GM12865 (cell line): Measurements from ENCODE around the gene TMEM198.

Experiments used
- DNase-seq: peaks from one replicate; pipeline ENCODE4 v3.0.0; 2010; ENCODE audit warnings: low read depth
- H3K4me3 ChIP-seq: 2 replicates; pipeline ENCODE4 v1.5.1; 2011; ENCODE audit warnings: mild to moderate bottlenecking, low read depth, low read length, control low read depth
- TF ChIP-seq, protein P1 (sequence below): IDR thresholded peaks from 2 replicates; pipeline ENCODE4 v1.5.1; 2011; ENCODE audit warnings: low read length, control low read depth, low read depth, inconsistent platforms; ENCODE audit not compliant: insufficient read depth; ENCODE audit errors: missing control alignments

TMEM198 gene, protein sequence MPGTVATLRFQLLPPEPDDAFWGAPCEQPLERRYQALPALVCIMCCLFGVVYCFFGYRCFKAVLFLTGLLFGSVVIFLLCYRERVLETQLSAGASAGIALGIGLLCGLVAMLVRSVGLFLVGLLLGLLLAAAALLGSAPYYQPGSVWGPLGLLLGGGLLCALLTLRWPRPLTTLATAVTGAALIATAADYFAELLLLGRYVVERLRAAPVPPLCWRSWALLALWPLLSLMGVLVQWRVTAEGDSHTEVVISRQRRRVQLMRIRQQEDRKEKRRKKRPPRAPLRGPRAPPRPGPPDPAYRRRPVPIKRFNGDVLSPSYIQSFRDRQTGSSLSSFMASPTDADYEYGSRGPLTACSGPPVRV

DNA sequence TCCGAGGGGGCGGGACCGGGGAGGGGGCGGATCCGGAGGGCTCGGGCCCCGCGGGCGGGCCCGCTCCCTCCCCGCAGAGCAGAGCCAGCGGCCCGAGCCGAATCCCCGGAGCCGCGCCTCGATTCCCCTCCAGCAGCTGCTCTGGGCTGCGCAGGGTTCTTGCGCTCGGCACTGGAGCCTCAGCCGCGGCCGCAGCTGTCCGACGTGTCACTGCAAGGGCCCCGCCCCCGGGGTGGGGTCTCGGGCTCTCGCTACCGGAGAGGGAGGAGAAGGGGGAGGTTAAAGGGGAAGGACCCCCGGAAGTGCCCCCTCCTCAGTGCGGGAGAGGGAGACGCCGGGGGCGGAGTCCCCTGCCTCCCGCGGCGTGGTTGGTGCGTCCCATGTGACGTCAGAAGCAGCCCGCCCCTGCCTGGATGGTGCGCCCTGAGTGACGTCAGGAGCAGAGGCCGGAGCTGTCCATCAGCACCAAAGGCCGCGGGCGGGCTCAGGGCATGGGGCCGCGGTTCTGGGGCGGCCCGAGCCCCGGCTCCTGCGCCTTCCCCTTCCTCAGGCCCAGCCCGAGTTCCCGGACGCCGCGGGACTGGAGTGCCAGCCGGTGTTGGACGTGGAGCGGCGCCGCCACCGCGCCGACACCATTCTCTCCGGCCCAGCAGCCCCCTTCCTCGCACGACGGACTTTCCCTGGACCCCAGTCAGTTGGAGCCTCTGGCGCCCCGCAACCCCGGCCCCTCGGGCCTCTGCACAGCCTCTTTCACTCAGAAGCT is at the start of gene TMEM198, which contains the start of gene CHPF:
Gene TMEM198, plus strand, starts transcription at position 433 of the 763 bp plus-strand sequence. CDS start 700 bp downstream, outside the sequence.
Gene CHPF, minus strand, starts transcription at position 214 of the 763 bp plus-strand sequence. CDS start 271 bp downstream, outside the sequence.
- peak within 1 kb of the TSS; percentile 81 for H3K4me3 ChIP-seq
- TF ChIP-seq, protein P1, sequence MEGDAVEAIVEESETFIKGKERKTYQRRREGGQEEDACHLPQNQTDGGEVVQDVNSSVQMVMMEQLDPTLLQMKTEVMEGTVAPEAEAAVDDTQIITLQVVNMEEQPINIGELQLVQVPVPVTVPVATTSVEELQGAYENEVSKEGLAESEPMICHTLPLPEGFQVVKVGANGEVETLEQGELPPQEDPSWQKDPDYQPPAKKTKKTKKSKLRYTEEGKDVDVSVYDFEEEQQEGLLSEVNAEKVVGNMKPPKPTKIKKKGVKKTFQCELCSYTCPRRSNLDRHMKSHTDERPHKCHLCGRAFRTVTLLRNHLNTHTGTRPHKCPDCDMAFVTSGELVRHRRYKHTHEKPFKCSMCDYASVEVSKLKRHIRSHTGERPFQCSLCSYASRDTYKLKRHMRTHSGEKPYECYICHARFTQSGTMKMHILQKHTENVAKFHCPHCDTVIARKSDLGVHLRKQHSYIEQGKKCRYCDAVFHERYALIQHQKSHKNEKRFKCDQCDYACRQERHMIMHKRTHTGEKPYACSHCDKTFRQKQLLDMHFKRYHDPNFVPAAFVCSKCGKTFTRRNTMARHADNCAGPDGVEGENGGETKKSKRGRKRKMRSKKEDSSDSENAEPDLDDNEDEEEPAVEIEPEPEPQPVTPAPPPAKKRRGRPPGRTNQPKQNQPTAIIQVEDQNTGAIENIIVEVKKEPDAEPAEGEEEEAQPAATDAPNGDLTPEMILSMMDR, result no peak
- peak; percentile 97 for DNase-seq

DNA sequence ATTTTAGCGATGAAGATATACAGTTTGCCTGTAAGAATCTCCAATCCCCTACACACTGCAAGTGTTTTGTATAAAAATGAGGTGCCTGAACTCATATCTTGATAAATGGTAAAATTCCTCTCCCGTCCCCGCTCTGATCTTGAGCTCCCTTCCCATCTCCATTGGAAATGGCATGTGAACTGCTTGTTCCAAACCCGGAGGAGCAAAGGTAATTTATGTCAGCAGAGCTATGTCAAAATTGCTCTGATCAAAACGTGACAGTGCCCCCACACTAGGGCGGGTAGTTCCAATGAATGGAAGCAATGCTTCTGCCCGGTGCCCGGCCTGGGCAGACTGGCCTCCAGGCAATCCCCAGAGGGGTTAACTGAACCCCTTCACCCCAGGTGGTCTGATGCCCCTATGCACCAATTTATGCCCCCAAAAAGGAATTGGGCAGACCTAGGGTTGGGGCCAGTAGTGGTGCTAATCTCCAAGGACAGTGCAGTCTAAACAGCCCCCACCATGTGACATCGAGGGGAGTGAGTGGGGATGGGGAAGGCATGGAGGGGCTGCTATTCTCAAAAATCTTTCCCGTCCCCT is 48.8 kb upstream of the TMEM198 start:
- TF ChIP-seq, protein P1, result no peak
- H3K4me3 ChIP-seq, result no peak overlapping the region
- no peak for DNase-seq

DNA sequence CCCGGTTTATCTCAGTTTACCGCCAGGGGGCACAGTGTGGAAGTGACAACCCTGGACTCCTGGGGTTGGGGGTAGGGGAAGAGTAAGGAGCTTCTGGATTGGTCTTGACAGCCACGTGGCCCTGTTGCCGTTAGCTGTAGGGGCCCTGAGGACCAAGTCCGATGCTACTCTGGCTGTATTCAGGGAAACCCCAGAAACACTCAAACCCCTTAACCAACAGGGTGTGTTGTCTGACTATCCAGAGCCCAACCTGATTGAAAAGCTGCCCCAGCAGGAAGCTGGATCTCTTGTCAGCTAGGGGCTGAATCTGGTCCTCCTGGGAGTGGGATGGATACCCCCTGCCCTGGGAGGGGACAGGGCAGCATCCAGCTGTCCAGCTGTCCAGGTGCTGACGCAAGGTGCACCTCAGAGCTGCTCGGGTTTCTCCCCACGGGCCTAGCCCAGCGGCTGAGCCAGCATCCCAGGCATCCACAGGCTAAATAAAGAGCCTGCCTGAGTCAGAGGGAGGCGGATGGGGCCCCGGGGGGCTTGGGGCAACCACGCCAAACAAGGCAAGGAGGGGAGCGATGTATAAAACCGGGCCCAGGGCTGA is 48.2 kb upstream of the TMEM198 start:
- no peak overlapping the region for H3K4me3 ChIP-seq
- peak; percentile 74 for DNase-seq
- TF ChIP-seq, protein P1, result peak; percentile 47

DNA sequence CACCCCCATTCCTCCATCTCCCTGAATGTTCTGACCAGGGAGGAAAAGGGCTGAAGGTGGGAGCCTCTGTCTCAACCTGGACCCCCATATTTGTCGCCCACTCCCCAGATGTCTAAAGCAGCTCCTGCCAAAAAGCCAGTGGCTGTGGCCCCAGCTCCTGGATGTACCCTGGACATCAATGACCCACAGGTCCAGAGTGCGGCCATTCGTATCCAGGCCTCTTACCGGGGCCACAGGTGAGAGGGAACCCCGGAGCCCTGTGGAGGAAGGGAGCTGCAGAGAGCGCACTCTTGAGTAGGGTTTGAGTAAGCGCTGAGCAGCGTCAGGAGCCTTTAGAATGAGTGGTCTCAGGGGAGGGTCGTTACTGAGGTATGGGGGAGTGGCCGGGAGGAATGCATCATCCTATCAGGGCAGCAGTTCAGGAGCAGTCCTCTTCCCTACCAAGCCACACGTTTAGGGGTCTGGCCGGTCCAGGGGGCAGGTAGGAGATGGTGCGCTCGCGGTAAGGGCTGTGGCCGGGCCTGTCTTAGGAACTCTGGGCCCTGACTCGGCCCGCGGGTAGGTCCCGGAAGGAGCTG is 47.5 kb upstream of the TMEM198 start:
- TF ChIP-seq, protein P1, result no peak
- H3K4me3 ChIP-seq, result no peak overlapping the region
- no peak for DNase-seq

DNA sequence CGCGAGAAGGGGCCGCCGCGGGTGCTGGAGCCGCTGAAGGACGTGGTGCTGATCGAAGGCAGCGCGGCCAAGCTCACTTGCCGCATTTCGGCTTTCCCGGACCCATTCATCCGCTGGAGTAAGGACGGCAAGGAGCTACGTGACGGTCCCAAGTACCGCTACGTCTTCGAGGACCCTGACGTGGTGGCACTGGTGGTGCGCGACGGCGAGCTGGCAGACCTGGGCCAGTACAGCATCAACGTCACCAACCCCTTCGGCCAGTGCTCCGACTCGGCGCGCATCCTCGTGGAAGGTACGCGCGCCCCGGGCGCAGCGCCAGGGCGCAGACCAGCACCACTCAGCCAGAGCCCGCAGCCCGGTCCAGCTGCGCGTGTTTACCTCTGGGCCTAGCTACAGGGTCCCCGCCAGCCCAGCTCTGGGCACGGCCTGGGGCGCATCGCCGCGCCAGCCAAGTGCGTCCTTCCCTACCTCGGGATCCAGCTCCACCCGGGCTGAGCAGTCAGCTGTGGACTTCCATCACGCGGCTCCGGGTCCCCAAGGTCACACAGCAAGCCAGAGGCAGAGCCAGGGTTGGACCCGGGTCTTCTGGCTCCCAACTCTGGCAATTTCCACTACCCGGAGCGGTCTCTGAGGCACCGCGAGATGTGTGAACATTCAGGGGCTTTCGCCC is 46.9 kb upstream of the TMEM198 start:
- TF ChIP-seq, protein P1, result no peak
- no peak for DNase-seq
- H3K4me3 ChIP-seq, result no peak overlapping the region
